Esophagus squamous epithelium (tissue), 5 donors: Measurements from ENCODE around the gene MINK1. TPM values are rescaled to one million over a fixed set of nuclear protein-coding genes. Genes with fewer than 3 reads are reported as not detected.

ENCODE experiments used
- DNase-seq: peaks from one replicate; lab custom pipeline; 2025; lab: John Stamatoyannopoulos, UW
- H3K27ac ChIP-seq, 4 donors: fragments of 200-600 bp; sonication (generic); one replicate each; pipeline ENCODE4 v1.5.1; 2016 to 2019; ENCODE audit warnings: mild to moderate bottlenecking in 1 of 4
- H3K27me3 ChIP-seq, 4 donors: fragments of 200-600 bp; sonication (generic); 1 replicate in 3 of 4; 2 replicates in 1 of 4; pipeline versions ENCODE4 v1.5.1 to v1.6.0; 2017 to 2021; ENCODE audit warnings: antibody characterized with exemption in 1 of 4
- H3K36me3 ChIP-seq, 3 donors: fragments of 200-600 bp; sonication (generic); one replicate each; pipeline ENCODE4 v1.5.1; 2016 to 2019
- H3K4me1 ChIP-seq, 3 donors: fragments of 200-600 bp; sonication (generic); one replicate each; pipeline ENCODE4 v1.5.1; 2017 to 2019
- H3K4me3 ChIP-seq, 4 donors: fragments of 200-600 bp; sonication (generic); 1 replicate in 3 of 4; 2 replicates in 1 of 4; pipeline ENCODE4 v1.5.1; 2016 to 2019; ENCODE audit warnings: mild to moderate bottlenecking in 2 of 4, moderate library complexity in 1 of 4
- H3K9me3 ChIP-seq, 3 donors: fragments of 200-600 bp; sonication (generic); one replicate each; pipeline ENCODE4 v1.5.1; 2016 to 2019
- CTCF ChIP-seq, 6 experiments: fragments of 450-650 bp in 4 of 6; fragments of 200-600 bp in 2 of 6; sonication (generic) in 2 of 6; IDR thresholded peaks; one replicate each; pipeline ENCODE4 v1.5.1; 2016 to 2019; ENCODE audit warnings: antibody characterized with exemption in 6 of 6, mild to moderate bottlenecking in 4 of 6, moderate library complexity in 4 of 6
- POLR2A ChIP-seq, 4 donors: fragments of 450-650 bp; IDR thresholded peaks; one replicate each; pipeline ENCODE4 v1.6.1; 2017; ENCODE audit warnings: antibody characterized with exemption in 4 of 4, mild to moderate bottlenecking in 4 of 4, moderate library complexity in 3 of 4
- WGBS, 2 donors: methylation state at CpG; one replicate each; pipeline ENCODE4 v1.1.5; 2018; 5-methylcytosine and 5-hydroxymethylcytosine counted together
- intact Hi-C: fragments of 100-400 bp; cut with DNase I; formaldehyde crosslinking; loops from one replicate; pipeline ENCODE4 v1.15.0; 2022
- total RNA-seq, 4 donors: library from RNA; depleted of rRNA; stranded (reverse); fragments of >200 nt; gene quantifications; one replicate each; pipeline ENCODE4 v1.1.0, GENCODE V29; 2016
- donor health status: DM: yes; HTN: yes; CAD: no.

Gene MINK1
- total RNA-seq, 4 donors from 2014 or later = 50.1 to 156 (median 117) TPM

- 29 to 58% methylated on average over 2 of the region's 2 CpGs for WGBS, 2 donors
- TF ChIP-seq POLR2A (IDR thresholded peaks at IDR 0.05) (no peak), CTCF (IDR thresholded peaks at IDR 0.05) (no peak)
- no peak for DNase-seq
- peak overlapping the region; percentile 85 to 93 (median 88) for H3K27ac ChIP-seq
- H3K27me3 ChIP-seq = no peaks in the 10 kb centered on the region
- H3K4me3 ChIP-seq = no peak overlapping the region
- intact Hi-C loops = no loop called here
- H3K36me3 ChIP-seq = peaks cover 0 to 4% (median 0%) of the 10 kb centered on the region in 3 donors
- H3K9me3 ChIP-seq = no peaks in the 10 kb centered on the region
- H3K4me1 ChIP-seq = peaks cover 48 to 94% (median 50%) of the 10 kb centered on the region in 3 donors
Observed at GRCh38 chr17:4850246-4850645, 17.1 kb downstream of the MINK1 start.

- TF ChIP-seq POLR2A (IDR thresholded peaks at IDR 0.05) (no peak), CTCF (IDR thresholded peaks at IDR 0.05) (no peak)
- intact Hi-C loops = no loop called here
- Histone ChIP-seq H3K27me3 (no peaks in the 10 kb centered on the region), H3K36me3 (no peaks in the 10 kb centered on the region), H3K9me3 (no peaks in the 10 kb centered on the region), H3K4me3 (no peak overlapping the region), H3K4me1 (peaks cover 48 to 94% (median 50%) of the 10 kb centered on the region in 3 donors), H3K27ac (peak overlapping the region; percentile 80 to 93 (median 87))
- DNase-seq = no peak
- WGBS, 2 donors = 74 to 84% methylated on average over 3 of the region's 3 CpGs
Observed at GRCh38 chr17:4851084-4851483, 17.9 kb downstream of the MINK1 start.

GRCh38 chr17:4852567-4853207 lies 19.5 kb downstream of the MINK1 start:
- intact Hi-C loops = no loop called here
- Histone ChIP-seq H3K27me3 (no peaks in the 10 kb centered on the region), H3K9me3 (no peaks in the 10 kb centered on the region), H3K27ac (peak overlapping the region; percentile 65 to 93 (median 87)), H3K36me3 (peaks cover 0 to 10% (median 0%) of the 10 kb centered on the region in 3 donors), H3K4me1 (peaks cover 50 to 95% (median 56%) of the 10 kb centered on the region in 3 donors), H3K4me3 (no peak overlapping the region)
- DNase-seq = no peak
- no peak for TF ChIP-seq CTCF (IDR thresholded peaks at IDR 0.05)
- TF ChIP-seq POLR2A (IDR thresholded peaks at IDR 0.05) = no peak

- peak overlapping the region; percentile 83 to 93 (median 87) for H3K27ac ChIP-seq
- H3K27me3 ChIP-seq = no peaks in the 10 kb centered on the region
- no peaks in the 10 kb centered on the region for H3K9me3 ChIP-seq
- H3K36me3 ChIP-seq = peaks cover 0 to 10% (median 0%) of the 10 kb centered on the region in 3 donors
- intact Hi-C loops = no loop called here
- peaks cover 50 to 95% (median 59%) of the 10 kb centered on the region in 3 donors for H3K4me1 ChIP-seq
- TF ChIP-seq CTCF (IDR thresholded peaks at IDR 0.05) = no peak
- no peak for TF ChIP-seq POLR2A (IDR thresholded peaks at IDR 0.05)
- DNase-seq = no peak
- WGBS, 2 donors = 24 to 44% methylated on average over 2 of the region's 2 CpGs
- no peak overlapping the region for H3K4me3 ChIP-seq
Observed at GRCh38 chr17:4853208-4853671, 20.1 kb downstream of the MINK1 start.

GRCh38 chr17:4854111-4854681 lies 21.1 kb downstream of the MINK1 start:
- peaks cover 50 to 95% (median 55%) of the 10 kb centered on the region in 3 donors for H3K4me1 ChIP-seq
- DNase-seq = no peak
- H3K27me3 ChIP-seq = no peaks in the 10 kb centered on the region
- H3K36me3 ChIP-seq = peaks cover 0 to 10% (median 0%) of the 10 kb centered on the region in 3 donors
- WGBS, 2 donors = 38 to 59% methylated on average over 5 of the region's 5 CpGs
- intact Hi-C loops = no loop called here
- H3K9me3 ChIP-seq = no peaks in the 10 kb centered on the region
- peak overlapping the region in 3 of 4 donors; percentile 4 to 15 (median 8) for H3K4me3 ChIP-seq
- no peak for TF ChIP-seq CTCF (IDR thresholded peaks at IDR 0.05)
- TF ChIP-seq POLR2A (IDR thresholded peaks at IDR 0.05) = peak in 1 of 4 donors; percentile 39
- peak overlapping the region; percentile 83 to 93 (median 87) for H3K27ac ChIP-seq
